Measurements from ENCODE around the gene WNT2B.
"Not testable (repeated sequence)": the region's sequence is repeated elsewhere in the genome, so short reads cannot be mapped to it uniquely, and the experiment has no call there.

WNT2B gene

GRCh38 chr1:112508278-112509004 lies at the start of gene WNT2B:
Gene WNT2B (plus strand): TSS chr1:112508965. CDS start chr1:112509263, 298 bp downstream.
- DNase-seq (ENCODE audit: low read depth in 3 of 3), result peak in 1 of 3 experiments; percentile 36

DNA sequence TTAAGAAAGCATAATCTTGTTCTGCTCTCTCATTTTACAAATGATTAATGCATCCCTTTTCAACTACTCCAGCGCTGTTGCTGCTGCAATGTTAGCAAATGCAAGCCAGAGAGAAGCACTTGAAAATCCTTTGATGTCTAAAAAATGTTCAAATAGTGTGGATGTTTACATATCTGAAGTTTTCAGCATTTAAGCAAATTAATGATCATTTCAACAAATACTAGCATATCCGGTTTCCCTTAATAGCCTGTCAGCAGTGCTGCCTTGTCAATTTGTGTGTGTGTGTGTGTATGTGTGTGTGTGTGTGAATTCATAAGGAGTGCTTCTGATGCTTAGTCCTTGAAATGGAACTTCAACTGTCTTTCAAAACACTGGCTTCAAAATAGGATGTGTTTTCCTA lies 48.1 kb upstream of the WNT2B start:
- DNase-seq (ENCODE audit: low read depth in 3 of 3), result no peak

- DNase-seq (ENCODE audit: low read depth in 3 of 3), result no peak
Observed at GRCh38 chr1:112461200-112461871, 47.4 kb upstream of the WNT2B start.

DNA sequence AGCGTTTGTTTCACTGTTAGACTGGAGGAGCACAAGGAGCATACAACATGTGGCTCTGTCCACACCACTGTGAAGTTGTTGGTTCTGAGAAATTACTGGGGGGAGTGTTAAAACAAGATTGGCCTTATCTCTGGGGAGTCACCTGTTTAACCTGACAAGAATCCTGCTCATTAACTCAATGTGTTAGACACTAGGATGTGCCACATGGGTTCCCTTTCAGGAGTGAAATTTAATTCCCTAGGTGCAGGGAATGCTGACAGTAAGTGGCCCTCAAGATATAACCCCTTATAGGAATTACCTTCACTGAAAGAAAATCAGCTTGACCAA lies 45.8 kb upstream of the WNT2B start:
- DNase-seq (ENCODE audit: low read depth in 3 of 3), result no peak

GRCh38 chr1:112464501-112464900 lies 44.3 kb upstream of the WNT2B start:
- no peak for DNase-seq (ENCODE audit: low read depth in 3 of 3)

DNA sequence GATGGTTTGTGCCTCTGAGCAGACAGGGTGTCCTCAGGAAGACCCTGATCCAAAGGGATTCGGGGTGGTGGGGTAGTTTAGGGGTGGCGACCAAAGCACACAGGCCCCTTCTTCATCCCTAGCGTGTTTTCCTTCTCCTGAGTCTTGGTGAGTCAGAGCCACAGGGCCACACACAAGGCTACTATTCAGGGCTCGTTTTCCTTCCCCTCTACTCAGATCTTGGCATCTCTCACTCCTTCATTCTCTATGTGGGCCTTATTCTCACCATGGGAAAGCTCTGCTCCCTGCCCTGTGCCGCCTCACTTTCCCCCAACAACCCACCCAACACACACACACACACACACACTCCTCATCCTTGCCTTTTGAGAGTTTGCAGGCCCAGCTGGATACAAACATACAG lies 43.6 kb upstream of the WNT2B start:
- no peak for DNase-seq (ENCODE audit: low read depth in 3 of 3)

DNA sequence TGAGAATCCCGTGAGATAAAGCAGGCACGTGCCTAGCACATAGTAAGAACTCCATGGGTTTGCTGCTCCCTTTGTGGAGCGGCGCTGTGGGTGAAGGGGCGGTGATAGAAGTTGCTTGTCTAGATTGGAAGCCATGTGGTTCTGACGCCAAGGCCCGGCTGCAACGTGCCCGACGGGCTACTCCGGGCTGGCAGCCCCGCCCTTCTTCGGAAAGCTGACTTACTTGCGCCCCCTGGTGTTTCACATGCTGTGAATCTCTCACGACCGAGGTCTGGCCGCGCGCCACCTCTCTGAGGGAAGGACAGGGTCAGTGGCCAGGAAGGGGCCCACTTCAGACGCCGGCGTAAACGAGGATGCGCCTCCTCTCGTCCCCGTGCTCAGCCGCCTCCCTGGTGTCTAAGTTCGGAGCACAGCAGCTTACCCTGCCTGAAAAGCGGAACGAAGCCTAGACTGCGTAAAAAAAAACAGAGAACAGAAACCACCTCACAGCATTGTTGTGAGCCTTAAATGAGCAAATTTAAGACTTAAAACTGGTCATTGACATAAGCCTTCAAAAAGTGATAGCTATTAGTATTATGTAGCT lies 42.6 kb upstream of the WNT2B start:
- DNase-seq (ENCODE audit: low read depth in 3 of 3), result peak; percentile 74 to 84 (median 79)

- DNase-seq (ENCODE audit: low read depth in 3 of 3), result not testable (repeated sequence)
Observed at GRCh38 chr1:112470324-112470723, 38.4 kb upstream of the WNT2B start.

DNA sequence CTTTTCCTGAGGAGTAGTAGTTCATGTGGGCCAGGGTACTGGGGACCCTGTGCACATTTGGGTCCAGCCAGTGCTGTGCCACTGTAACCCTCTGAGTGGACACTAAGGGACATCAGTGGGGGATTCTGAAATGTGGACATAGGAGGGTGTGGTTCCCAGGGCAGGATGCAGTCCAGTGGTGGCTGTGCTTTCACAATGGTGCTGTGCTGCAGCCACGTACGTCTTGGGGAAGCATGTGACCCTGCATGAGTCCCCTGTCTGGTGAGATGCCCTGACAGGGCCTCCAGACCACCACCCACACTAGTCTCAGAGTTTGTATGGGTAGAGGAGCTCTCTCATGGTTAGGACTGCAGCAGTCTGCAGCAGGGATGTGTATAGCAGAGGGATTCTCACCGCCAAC lies 37.8 kb upstream of the WNT2B start:
- DNase-seq (ENCODE audit: low read depth in 3 of 3), result no peak

- no peak for DNase-seq (ENCODE audit: low read depth in 3 of 3)
Observed at GRCh38 chr1:112472142-112472541, 36.6 kb upstream of the WNT2B start.

- no peak for DNase-seq (ENCODE audit: low read depth in 3 of 3)
Observed at GRCh38 chr1:112477550-112477949, 31.2 kb upstream of the WNT2B start.

- DNase-seq (ENCODE audit: low read depth in 3 of 3), result no peak
Observed at GRCh38 chr1:112478314-112478713, 30.5 kb upstream of the WNT2B start.

GRCh38 chr1:112486063-112486462 lies 22.7 kb upstream of the WNT2B start:
- DNase-seq (ENCODE audit: low read depth in 3 of 3), result not testable (repeated sequence)

DNA sequence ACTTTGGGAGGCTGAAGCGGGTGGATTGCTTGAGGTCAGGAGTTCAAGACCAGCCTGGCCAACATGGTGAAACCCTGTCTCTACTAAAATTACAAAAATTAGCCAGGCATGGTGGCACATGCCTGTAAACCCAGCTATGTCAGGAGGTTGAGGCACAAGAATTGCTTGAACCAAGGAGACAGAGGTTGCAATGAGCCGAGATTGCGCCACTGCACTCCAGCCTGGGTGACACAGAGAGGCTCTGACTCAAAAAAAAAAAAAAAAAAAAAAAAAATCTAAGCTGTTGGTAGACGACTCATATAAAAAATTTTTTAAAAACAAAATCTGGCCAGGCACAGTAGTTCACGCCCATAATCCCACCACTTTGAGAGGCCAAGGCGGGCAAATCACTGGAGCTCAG lies 21.1 kb upstream of the WNT2B start:
- not testable (repeated sequence) for DNase-seq (ENCODE audit: low read depth in 3 of 3)

- no peak for DNase-seq (ENCODE audit: low read depth in 3 of 3)
Observed at GRCh38 chr1:112488141-112488540, 20.6 kb upstream of the WNT2B start.

DNA sequence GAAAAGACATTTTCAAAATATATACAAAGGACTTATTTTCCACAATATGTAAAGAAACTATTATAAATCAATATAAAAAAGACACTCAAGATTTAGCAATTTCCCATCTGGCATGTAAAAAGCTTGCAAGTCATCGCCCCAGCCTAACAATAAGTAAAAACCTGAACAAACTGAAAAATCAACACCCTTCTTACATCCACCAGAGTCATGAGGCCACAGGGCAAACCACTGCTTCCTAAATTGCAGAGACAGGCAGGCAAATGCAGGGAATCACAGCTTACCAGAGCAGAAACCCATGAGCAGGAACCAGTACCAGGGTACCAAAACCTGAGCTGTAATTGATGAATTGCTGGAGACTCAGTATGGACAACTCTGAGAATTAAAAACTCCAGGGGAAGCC lies 16.7 kb upstream of the WNT2B start:
- DNase-seq (ENCODE audit: low read depth in 3 of 3), result no peak

- no peak for DNase-seq (ENCODE audit: low read depth in 3 of 3)
Observed at GRCh38 chr1:112493351-112493750, 15.4 kb upstream of the WNT2B start.

- no peak for DNase-seq (ENCODE audit: low read depth in 3 of 3)
Observed at GRCh38 chr1:112496290-112496689, 12.5 kb upstream of the WNT2B start.

DNA sequence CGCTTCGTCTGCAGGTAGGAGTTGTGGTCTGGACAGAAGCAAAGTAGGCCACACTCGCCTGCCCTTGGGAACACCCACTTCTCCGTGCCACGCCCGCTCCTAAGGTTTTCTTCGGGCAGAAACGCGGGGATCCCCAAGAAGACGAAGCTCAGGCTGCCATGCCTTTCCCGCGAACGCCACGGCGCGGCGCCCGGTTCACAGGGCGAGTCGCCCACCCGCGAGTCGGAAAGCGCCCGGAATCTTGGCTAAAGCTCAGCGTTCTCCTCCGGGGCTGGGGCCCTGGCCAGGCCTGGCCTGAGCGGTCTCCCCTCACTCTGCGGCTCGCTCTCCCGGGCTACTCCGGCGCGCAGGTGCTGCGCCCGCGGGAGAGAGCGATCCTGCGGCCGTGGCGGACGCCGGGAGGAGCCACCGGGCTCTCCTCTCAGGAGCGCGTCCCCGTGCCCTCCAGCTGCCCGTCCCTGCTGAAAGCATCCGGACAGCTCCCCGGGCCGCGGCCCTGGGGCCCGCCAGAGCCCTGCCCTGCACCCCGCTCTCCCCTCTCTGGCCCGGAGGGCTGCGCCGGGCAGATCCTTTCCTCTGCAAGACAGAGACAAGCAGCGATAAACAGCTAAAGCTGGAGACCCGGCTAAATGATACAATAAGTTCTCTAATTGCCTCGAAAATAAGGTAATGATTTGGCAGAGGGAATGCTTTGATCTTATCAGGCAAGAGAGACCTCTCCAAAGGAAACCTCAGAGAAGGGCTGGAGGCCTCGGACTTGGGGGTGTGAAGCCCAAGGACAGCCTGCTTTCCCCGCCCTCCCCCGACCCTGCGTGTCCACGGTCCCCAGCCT lies 6.7 kb upstream of the WNT2B start:
- DNase-seq (ENCODE audit: low read depth in 3 of 3), result peak; percentile 29 to 60 (median 33)

DNA sequence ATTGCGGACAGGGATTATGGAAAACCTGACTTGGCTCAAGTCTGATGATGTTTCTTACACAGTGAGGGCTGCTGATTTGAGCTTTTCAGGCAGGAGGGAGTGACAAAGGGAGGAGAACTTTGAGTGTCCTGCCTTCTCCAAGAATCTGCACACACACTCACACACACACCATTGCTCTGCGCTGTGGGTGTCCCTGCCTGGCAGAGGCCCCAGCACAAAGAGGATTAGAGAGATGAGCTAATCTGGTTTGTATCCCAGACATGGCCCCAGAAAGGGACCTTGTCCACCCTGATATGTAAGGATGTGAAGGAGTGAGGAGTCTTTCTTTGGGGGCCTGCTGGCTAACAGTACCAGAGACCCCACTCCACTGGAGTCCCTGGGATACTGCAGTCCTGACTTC lies 5.9 kb upstream of the WNT2B start:
- DNase-seq (ENCODE audit: low read depth in 3 of 3), result no peak

- DNase-seq (ENCODE audit: low read depth in 3 of 3), result no peak
Observed at GRCh38 chr1:112504001-112504660, 4.6 kb upstream of the WNT2B start.
